GM18499 (cell line): ENCODE measurements around the gene ALDH4A1.

Source experiments
- ATAC-seq: cut with Tn5 transposase; IDR thresholded peaks from one replicate; pipeline ENCODE4 v1.9.1; 2021; ENCODE audit warnings: moderate number of reproducible peaks; ENCODE audit not compliant: insufficient read depth, unreplicated experiment

ALDH4A1 gene

GRCh38 chr1:18939398-18940302 lies 37.3 kb upstream of the ALDH4A1 start:
- no peak for ATAC-seq

- ATAC-seq, result no peak
Observed at GRCh38 chr1:18938707-18939070, 36.3 kb upstream of the ALDH4A1 start.

GRCh38 chr1:18938008-18938706 lies 35.8 kb upstream of the ALDH4A1 start:
- no peak for ATAC-seq

GRCh38 chr1:18937539-18937938 lies 35.2 kb upstream of the ALDH4A1 start:
- no peak for ATAC-seq

GRCh38 chr1:18936814-18937481 lies 34.6 kb upstream of the ALDH4A1 start:
- no peak for ATAC-seq

GRCh38 chr1:18936471-18936813 lies 34.1 kb upstream of the ALDH4A1 start:
- no peak for ATAC-seq

GRCh38 chr1:18934205-18935000 lies 32.0 kb upstream of the ALDH4A1 start:
- no peak for ATAC-seq

GRCh38 chr1:18932879-18933278 lies 30.5 kb upstream of the ALDH4A1 start:
- no peak for ATAC-seq

- ATAC-seq, result no peak
Observed at GRCh38 chr1:18932387-18932786, 30.0 kb upstream of the ALDH4A1 start.

- no peak for ATAC-seq
Observed at GRCh38 chr1:18931730-18932129, 29.4 kb upstream of the ALDH4A1 start.

- no peak for ATAC-seq
Observed at GRCh38 chr1:18929686-18930085, 27.3 kb upstream of the ALDH4A1 start.

- ATAC-seq, result no peak
Observed at GRCh38 chr1:18928985-18929384, 26.6 kb upstream of the ALDH4A1 start.

- no peak for ATAC-seq
Observed at GRCh38 chr1:18928406-18928805, 26.1 kb upstream of the ALDH4A1 start.

GRCh38 chr1:18927654-18928272 lies 25.4 kb upstream of the ALDH4A1 start:
- ATAC-seq, result no peak

- ATAC-seq, result no peak
Observed at GRCh38 chr1:18927082-18927653, 24.8 kb upstream of the ALDH4A1 start.

- peak; percentile 50 for ATAC-seq
Observed at GRCh38 chr1:18926315-18927081, 24.1 kb upstream of the ALDH4A1 start.

GRCh38 chr1:18925279-18925678 lies 22.9 kb upstream of the ALDH4A1 start:
- ATAC-seq, result no peak

- ATAC-seq, result no peak
Observed at GRCh38 chr1:18924221-18924691, 21.9 kb upstream of the ALDH4A1 start.

GRCh38 chr1:18923756-18924211 lies 21.4 kb upstream of the ALDH4A1 start:
- no peak for ATAC-seq
